Stimulated activated CD8-positive, alpha-beta memory T cell treated with anti-CD3 and anti-CD28 coated beads, Interleukin-2, amount 100 ng/mL, for 1 hour (primary cell): ENCODE measurements around the gene KIF7.

Experiments
- DNase-seq, 2 donors: peaks; one replicate each; pipeline ENCODE4 v3.0.0-alpha.2; 2020; ENCODE audit warnings: low read depth in 2 of 2

KIF7 gene

GRCh38 chr15:89670971-89671560 lies 15.8 kb upstream of the KIF7 start:
- no peak for DNase-seq

DNA sequence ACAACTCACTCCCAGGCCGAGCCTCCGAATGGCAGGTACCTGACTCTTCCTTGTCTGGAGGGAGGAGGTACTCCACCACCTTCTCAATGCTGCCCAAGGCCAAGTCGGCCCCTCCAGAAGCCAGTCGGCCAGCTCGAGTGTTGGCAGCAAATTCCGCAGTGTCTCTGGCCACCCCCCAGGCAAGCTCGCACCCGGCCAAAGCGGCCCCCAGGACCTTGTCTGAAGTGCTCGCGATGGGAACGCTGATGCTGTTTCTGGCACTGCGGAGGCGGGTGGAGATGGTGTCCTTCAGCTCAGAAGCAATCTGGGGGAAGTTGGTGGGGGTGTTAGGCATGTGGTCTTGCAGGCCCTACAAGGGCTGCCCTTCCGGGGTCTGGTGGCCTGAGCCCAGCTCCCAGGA lies 14.7 kb upstream of the KIF7 start:
- no peak for DNase-seq

DNA sequence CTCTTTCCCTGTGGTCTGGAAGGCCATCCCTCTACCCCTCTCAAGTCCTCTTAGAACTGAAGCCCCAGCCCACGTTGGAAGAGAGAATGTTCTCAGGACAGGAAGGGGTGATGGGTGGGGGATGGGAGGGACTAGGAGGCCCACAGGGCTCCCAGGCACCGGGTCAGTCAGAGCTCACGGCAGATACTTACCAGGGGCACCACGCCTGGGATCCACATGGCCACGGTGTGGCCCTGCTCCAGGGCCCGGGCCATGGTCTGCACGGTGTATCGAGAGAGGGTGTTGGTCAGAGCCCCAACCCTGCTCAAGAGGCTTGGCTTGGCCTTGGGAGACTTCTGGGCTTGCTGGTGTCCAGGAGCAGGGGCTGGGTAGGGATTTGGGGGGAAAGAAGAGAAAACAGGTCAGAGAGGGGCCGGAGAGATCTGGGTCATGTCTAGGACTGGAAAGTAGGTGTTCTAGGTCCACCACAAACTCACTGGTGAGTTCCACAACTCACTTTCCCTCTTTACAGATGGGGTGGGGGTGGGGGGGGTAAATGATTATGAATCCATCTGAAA lies 14.1 kb upstream of the KIF7 start:
- DNase-seq, result no peak

GRCh38 chr15:89668171-89668570 lies 12.9 kb upstream of the KIF7 start:
- no peak for DNase-seq

GRCh38 chr15:89667706-89667960 lies 12.4 kb upstream of the KIF7 start:
- DNase-seq, result no peak

DNA sequence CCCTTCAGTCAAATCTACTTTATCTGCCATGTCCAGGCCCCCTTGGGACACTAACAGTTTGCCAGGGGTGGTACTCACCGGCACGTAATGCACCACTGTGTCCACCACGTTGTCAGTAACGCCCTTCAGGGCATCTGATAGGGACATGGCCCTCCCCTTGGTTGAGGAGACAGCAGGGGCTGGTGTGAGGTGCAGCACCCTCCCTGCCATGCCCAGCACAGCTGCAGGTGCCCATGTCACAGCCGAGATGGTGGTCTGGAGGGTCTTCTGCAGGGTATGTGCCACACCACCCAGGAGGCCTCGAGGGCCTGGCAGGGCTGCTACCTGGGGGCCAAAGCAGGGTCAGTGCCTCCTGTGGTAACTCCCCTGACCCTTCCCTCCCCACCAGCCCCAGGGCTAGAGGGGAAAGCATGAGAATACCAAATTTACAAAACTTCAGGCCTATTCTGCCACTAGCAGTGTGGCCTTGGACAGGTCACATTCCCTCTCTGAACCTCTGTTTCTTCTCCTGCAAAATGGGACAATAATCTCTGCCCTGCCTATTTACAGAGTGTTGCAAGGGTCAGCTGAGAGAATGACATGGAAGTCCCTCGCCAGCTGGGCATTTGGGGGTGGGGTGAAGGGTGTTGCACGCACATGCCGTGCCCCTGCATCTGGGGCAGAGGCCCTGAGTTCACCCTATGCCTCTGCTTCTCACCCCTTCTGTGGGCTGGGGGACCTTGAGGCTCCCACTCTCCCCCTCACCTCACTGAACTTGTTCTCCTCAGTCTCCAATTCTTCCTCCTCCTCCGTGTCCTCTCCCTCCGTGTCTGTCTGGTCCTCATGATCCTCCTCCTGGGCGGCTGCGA lies 11.8 kb upstream of the KIF7 start:
- no peak for DNase-seq

- DNase-seq, result no peak
Observed at GRCh38 chr15:89666184-89666857, 11.1 kb upstream of the KIF7 start.

- DNase-seq, result no peak
Observed at GRCh38 chr15:89665449-89666181, 10.3 kb upstream of the KIF7 start.

DNA sequence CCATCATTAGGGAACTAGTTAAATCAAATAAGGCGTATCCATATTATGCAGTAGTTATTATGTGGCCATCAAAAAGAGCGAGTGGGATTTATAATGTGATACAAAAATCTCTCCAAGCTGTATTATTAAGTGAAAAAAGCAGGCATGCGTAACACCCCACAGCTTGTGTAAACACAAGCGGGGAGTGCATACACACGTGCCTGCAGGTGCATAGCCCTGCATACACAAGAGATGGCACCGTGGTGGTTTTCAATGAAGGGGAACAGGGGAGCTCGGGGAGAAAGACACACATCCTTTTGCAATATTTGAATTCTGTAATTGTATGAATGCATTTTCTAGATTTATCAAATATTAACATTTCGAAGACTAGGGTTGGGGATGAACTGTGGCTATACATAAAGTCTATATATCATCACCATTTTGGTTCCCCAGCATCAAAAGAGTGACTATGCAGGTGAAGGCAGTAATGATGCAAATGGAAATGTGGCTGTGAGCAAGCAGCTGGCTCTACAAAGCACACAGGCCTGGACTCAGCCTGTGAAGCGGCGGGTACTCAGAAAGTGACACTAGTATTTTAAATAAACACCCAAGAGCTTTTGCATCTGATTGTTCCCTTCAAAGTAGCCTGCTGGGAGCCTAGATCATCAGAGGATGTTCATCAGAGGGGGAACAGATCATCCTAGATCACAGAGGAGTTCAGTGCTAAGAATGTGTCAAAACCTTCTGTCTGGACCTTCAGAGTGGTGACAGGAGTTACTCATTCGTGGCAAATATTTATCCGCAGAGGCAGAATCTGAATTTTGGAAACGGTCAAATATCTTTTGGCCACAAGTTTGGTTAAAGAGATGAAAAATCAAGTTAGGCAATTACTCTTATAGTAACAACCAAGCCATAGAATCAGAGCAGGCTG lies 9.4 kb upstream of the KIF7 start:
- no peak for DNase-seq

- DNase-seq, result no peak
Observed at GRCh38 chr15:89662893-89663626, 7.8 kb upstream of the KIF7 start.

DNA sequence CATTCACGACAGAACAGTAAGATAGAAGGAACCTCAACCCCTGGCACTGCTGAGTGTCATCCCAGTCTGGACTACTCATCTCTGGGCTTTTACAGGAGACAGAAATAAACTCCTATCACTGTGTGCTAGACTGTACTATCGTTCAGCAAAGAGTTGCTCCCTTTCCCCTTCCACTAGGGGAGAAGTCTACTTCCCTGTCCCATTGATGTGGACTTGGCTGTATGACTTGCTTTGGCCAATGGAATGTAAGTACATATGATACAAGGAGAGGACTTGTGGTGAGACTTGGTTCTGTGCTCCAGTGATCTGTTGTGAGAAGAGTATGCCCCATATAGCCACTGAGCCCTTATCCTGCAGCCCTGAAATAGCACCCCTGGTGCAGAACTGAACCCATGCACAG lies 5.3 kb upstream of the KIF7 start:
- DNase-seq, result no peak

GRCh38 chr15:89659295-89659694 lies 4.0 kb upstream of the KIF7 start:
- DNase-seq, result no peak

GRCh38 chr15:89657686-89658200 lies 2.5 kb upstream of the KIF7 start:
- no peak for DNase-seq

GRCh38 chr15:89656116-89656815 lies 999 bp upstream of the KIF7 start:
- DNase-seq, result no peak

DNA sequence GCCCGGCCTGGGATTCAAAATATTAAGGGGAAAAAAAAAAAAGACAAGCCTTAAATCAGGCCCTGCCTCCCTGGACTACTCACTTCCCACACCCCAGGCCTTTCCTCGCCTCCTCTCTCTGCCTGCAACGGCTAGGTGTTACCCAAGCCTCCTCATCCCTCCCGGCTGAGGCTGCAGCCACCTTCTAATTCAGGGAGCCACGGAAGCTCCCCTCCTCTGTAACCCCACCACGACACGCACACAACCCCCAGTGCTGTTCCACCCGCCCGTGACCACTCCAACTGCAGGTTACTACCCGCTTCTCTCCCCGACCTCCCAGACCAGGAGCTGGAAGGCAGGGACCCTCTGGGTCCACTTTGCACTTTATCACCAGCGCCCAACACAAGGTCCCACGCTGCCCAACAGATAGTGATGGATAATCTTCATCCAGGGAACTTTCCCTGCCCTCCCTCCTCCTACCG lies 936 bp downstream of the KIF7 start:
- no peak for DNase-seq

GRCh38 chr15:89653578-89653977 lies 1.7 kb downstream of the KIF7 start:
- no peak for DNase-seq

- DNase-seq, result no peak
Observed at GRCh38 chr15:89652666-89653065, 2.6 kb downstream of the KIF7 start.

DNA sequence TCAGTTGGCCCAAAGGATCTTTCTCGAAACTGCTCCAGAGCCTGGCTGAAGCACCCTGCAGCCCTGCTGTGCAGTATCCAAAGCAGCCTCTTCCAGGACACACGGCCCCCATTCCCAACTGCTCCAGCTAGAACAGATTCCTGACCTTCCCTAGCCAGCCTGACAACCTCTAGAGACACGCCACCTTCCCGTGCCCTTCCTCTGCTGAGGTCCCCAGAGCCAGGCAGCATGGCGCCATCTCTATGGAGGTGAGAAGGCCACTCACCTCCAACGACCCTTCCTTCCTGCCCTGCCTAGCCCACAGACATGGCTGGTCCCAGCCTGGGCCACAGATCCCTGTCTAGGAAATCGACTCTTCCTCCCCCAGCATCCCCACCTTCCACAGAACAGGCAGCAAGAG lies 3.1 kb downstream of the KIF7 start:
- DNase-seq, result no peak

- DNase-seq, result no peak
Observed at GRCh38 chr15:89649716-89650115, 5.6 kb downstream of the KIF7 start.
